ENCODE results near the gene MZF1.

DNA sequence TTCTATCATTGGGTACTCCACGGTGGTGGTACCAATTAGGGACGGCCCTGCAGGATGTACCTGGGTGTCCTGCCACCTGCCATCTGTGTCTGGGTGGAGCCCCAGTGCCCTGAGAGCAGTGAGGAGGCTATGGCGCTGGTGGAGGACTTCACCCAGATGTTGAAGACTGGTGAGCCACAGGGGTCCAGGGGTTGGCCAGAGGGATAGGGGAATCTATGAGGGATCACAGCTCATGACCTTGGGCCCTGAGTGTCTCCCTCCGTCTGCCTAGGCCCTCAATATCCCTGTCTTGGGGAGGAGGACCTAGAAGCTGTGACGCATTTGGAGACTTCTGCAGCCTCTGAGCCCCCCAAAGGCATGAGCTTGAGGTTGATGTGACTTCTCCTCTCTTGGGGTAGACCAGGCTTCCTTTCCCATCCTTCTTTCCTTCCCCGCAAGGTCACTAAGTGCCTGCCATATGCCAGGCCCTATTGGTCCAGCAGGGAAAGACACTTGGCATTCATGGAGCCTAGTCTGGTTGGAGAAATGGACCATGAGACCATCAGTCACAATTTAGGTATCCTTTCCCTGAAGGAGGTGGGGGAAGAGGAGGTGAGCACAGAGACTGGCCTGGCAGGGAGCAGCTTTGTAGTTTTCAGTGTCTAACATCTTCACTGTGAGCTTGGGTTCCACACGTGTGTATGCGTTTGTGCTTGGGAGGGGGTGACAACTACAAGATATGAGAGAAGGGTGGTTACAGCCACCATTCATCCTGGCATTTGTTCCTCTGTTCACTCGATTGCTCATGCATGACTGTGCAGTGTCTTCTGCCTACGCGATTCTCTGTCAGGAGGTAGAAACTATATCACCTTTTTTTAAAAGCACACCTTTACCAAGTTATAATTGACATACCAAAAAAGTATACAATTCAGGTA, 5.1 kb upstream of the MZF1 start:
- TF ChIP-seq CTCF (conservative IDR thresholded peaks at IDR 0.05 in 1 of 2, IDR thresholded peaks at IDR 0.05 in 1 of 2; ENCODE audit: low read depth in 1 of 2, low read length in 2 of 2) (no peak), EZH2 (IDR thresholded peaks at IDR 0.05; ENCODE audit: low read length, missing control alignments) (no peak)

Measured in fibroblast of lung (primary cell).